ENCODE measurements around the gene RPS6KA5. TPM values are rescaled to one million over a fixed set of nuclear protein-coding genes. Genes with fewer than 3 reads are reported as not detected.
A peak's percentile ranks its signal among the peaks of the same experiment; 100 is the strongest.

RPS6KA5 gene
- total RNA-seq, 1 experiment from 2014 or later = 3.8 TPM

- no peaks in the 10 kb centered on the region for H3K27me3 Mint-ChIP-seq (ENCODE audit: low read depth)
- Histone ChIP-seq H4K8ac (replicated peaks; ENCODE audit: insufficient read length, low read depth, low read length) (no peak overlapping the region), H3K9ac (ENCODE audit: extremely low read depth, insufficient read length, low read length) (no peak overlapping the region), H2AFZ (ENCODE audit: low read length) (no peak overlapping the region), H2BK20ac (ENCODE audit: low read depth, low read length, poor library complexity, severe bottlenecking) (no peak overlapping the region), H4K5ac (ENCODE audit: insufficient read length, low read depth, low read length) (no peak overlapping the region), H2BK15ac (ENCODE audit: low read depth, low read length) (no peak overlapping the region), H2BK5ac (ENCODE audit: insufficient read length, low read length) (no peak overlapping the region), H3K14ac (ENCODE audit: insufficient read depth, low read length) (no peak overlapping the region), H3K79me2 (ENCODE audit: insufficient read depth, low read length) (no peaks in the 10 kb centered on the region), H4K20me1 (ENCODE audit: control insufficient read depth, insufficient read depth, insufficient read length) (no peaks in the 10 kb centered on the region), H3K27me3 (ENCODE audit: insufficient read depth, low read length) (no peaks in the 10 kb centered on the region; the same call in 1 of the 2 replicates), H3K23me2 (ENCODE audit: insufficient read length, low read depth, low read length, poor library complexity, severe bottlenecking) (no peaks in the 10 kb centered on the region), H3K9me3 (ENCODE audit: control insufficient read depth, low read depth, low read length) (no peaks in the 10 kb centered on the region), H3K4ac (ENCODE audit: low read depth, low read length) (no peak overlapping the region), H3K4me1 (ENCODE audit: insufficient read depth, low read length) (no peaks in the 10 kb centered on the region; the same call in 1 of the 2 replicates), H2BK120ac (ENCODE audit: low read depth, low read length, poor library complexity, severe bottlenecking) (no peak overlapping the region), H4K91ac (ENCODE audit: insufficient read length, low read depth, low read length) (no peak overlapping the region), H3K27ac (ENCODE audit: insufficient read length, low read depth, low read length) (no peak overlapping the region), H2BK12ac (ENCODE audit: insufficient read length, low read depth, low read length) (no peak overlapping the region), H2AK5ac (ENCODE audit: insufficient read length, low read length) (no peak overlapping the region), H3K4me2 (ENCODE audit: insufficient read depth, insufficient read length, low read length) (no peak overlapping the region), H3K18ac (ENCODE audit: insufficient read length, low read depth, low read length) (no peak overlapping the region), H3K23ac (ENCODE audit: insufficient read length, low read depth, low read length) (no peak overlapping the region), H3T11ph (ENCODE audit: low read length) (no peak overlapping the region), H3K56ac (ENCODE audit: insufficient read length, low read depth, low read length) (no peak overlapping the region), H3K79me1 (ENCODE audit: insufficient read depth, low read depth, low read length, poor library complexity, severe bottlenecking) (no peaks in the 10 kb centered on the region)
- H3K4me3 Mint-ChIP-seq = no peak overlapping the region
- no peaks in the 10 kb centered on the region; a peak in 1 of 7 replicates for H3K36me3 Mint-ChIP-seq (ENCODE audit: insufficient read depth in 1 of 3, low read depth in 3 of 3)
- no peak for TF ChIP-seq CTCF (conservative IDR thresholded peaks at IDR 0.05)
- H3K9me3 Mint-ChIP-seq = no peaks in the 10 kb centered on the region
- peak; percentile 72 for DNase-seq
- H3K4me1 Mint-ChIP-seq = peaks cover 8 to 10% of the 10 kb centered on the region in 2 experiments
- H3K27ac Mint-ChIP-seq = peak overlapping the region in 2 of 3 experiments; percentile 91 to 92; a peak in 3 of 7 replicates
- no CpG with 5 or more reads among the region's 3 CpGs for WGBS (ENCODE audit: extremely low coverage, insufficient read length, low lambda C conversion rate)
Measured at GRCh38 chr14:90850487-90850886, 210.0 kb downstream of the RPS6KA5 start.
